ENCODE data around the gene GJD2. TPM values are rescaled to one million over a fixed set of nuclear protein-coding genes. Genes with fewer than 3 reads are reported as not detected.

GJD2 gene
- total and polyA plus RNA-seq, 11 donors: 0.04 to 0.31 (median 0.25) TPM; not detected in 6

GRCh38 chr15:34795267-34796081, 40.7 kb upstream of the GJD2 start, which contains the start of gene ACTC1:
Gene ACTC1 (minus strand): TSS chr15:34795549. CDS start chr15:34794808, 741 bp downstream.
- peak in 1 of 2 donors; percentile 86 for TF ChIP-seq POLR2A (IDR thresholded peaks at IDR 0.05)
- peak in 1 of 12 donors; percentile 12 for TF ChIP-seq CTCF (IDR thresholded peaks at IDR 0.05)
- peak; percentile 76 to 94 (median 83) for DNase-seq
- ATAC-seq: peak; percentile 29 to 61 (median 58)
- whole genome bisulfite sequencing, 4 donors: 2 to 5% (median 5%) methylated on average over 38 to 44 of the region's 44 CpGs
- intact Hi-C loops (cut with DNase I): loop anchor here in 5 of 10 donors (2.0 to 10.0 kb wide), 6 partner anchors 52 to 81 kb away; no protein-coding TSS in a partner anchor
- Histone ChIP-seq H3K27me3 (peaks cover 0 to 44% (median 5%) of the 10 kb centered on the region in 9 donors), H3K36me3 (peaks cover 0 to 38% (median 22%) of the 10 kb centered on the region in 9 donors), H3K4me1 (peaks cover 0 to 43% (median 17%) of the 10 kb centered on the region in 12 donors), H3K4me3 (peak within 1 kb of the TSS; percentile 43 to 84 (median 61)), H3K27ac (peak within 1 kb of the TSS; percentile 69 to 96 (median 93)), H3K9me3 (no peaks in the 10 kb centered on the region)

GRCh38 chr15:34794590-34795206, 39.9 kb upstream of the GJD2 start:
- ATAC-seq (peak in 3 of 4 donors; percentile 2 to 21 (median 11)), DNase-seq (peak in 1 of 5 donors; percentile 39)
- Histone ChIP-seq H3K9me3 (no peaks in the 10 kb centered on the region), H3K4me1 (peaks cover 0 to 36% (median 15%) of the 10 kb centered on the region in 12 donors), H3K27ac (peak overlapping the region; percentile 69 to 96 (median 93)), H3K4me3 (peak overlapping the region; percentile 43 to 84 (median 61)), H3K36me3 (peaks cover 0 to 42% (median 27%) of the 10 kb centered on the region in 9 donors), H3K27me3 (peaks cover 0 to 44% (median 5%) of the 10 kb centered on the region in 9 donors)
- WGBS, 4 donors: 13 to 17% (median 15%) methylated on average over 20 to 33 of the region's 33 CpGs
- intact Hi-C loops (cut with DNase I): loop anchor here in 6 of 10 donors (2.0 to 10.0 kb wide), 6 partner anchors 53 to 80 kb away; no protein-coding TSS in a partner anchor
- no peak for TF ChIP-seq POLR2A (IDR thresholded peaks at IDR 0.05)
- TF ChIP-seq CTCF (IDR thresholded peaks at IDR 0.05): no peak

- peaks cover 0 to 30% (median 8%) of the 10 kb centered on the region in 12 donors for H3K4me1 ChIP-seq
- TF ChIP-seq POLR2A (IDR thresholded peaks at IDR 0.05) (peak in 1 of 2 donors; percentile 39), CTCF (IDR thresholded peaks at IDR 0.05) (no peak)
- WGBS, 4 donors: 20 to 35% (median 26%) methylated on average over 2 of the region's 2 CpGs
- peaks cover 0 to 40% (median 3%) of the 10 kb centered on the region in 9 donors for H3K27me3 ChIP-seq
- peak overlapping the region; percentile 69 to 96 (median 93) for H3K27ac ChIP-seq
- peak overlapping the region; percentile 43 to 84 (median 61) for H3K4me3 ChIP-seq
- ATAC-seq: peak; percentile 3 to 37 (median 28)
- DNase-seq: peak in 3 of 5 donors; percentile 26 to 54 (median 43)
- peaks cover 0 to 42% (median 27%) of the 10 kb centered on the region in 9 donors for H3K36me3 ChIP-seq
- intact Hi-C loops (cut with DNase I): loop anchor here in 5 of 10 donors (2.0 to 10.0 kb wide), 5 partner anchors 61 to 79 kb away; no protein-coding TSS in a partner anchor
- H3K9me3 ChIP-seq: no peaks in the 10 kb centered on the region
Observed at GRCh38 chr15:34793901-34794300, 39.1 kb upstream of the GJD2 start.
